A673 (cell line): ENCODE results near the gene TMED10. TPM values are rescaled to one million over a fixed set of nuclear protein-coding genes. Genes with fewer than 3 reads are reported as not detected.

Experiments used
- BruUV-seq: library from RNA; stranded (reverse); fragments of 400-500 nt; replicated peaks from 2 replicates; lab custom pipeline; 2021; lab: Mats Ljungman, UMichigan
- CTCF ChIA-PET: fragments of 300-600 bp; sonication (Branson Sonifier 250); formaldehyde crosslinking; loops from one replicate; lab custom pipeline; 2022; ENCODE audit warnings: antibody characterized with exemption; lab: Charles Lee
- POLR2A ChIA-PET: fragments of 300-600 bp; sonication (Branson Sonifier 250); formaldehyde crosslinking; loops from one replicate; lab custom pipeline; 2022; ENCODE audit warnings: antibody characterized with exemption; ENCODE audit not compliant: low non-redundant PET; lab: Charles Lee
- DNase-seq: peaks from one replicate; pipeline ENCODE4 v3.0.0-alpha.2; 2015; ENCODE audit warnings: low spot score
- H3K27ac ChIP-seq: fragments of 200-600 bp; sonication (generic); 2 replicates; pipeline ENCODE4 v1.5.1; 2016; ENCODE audit warnings: mixed run types, low read depth, mild to moderate bottlenecking, mixed read lengths, antibody characterized with exemption, low read length; ENCODE audit not compliant: poor library complexity, severe bottlenecking
- H3K27me3 ChIP-seq: fragments of 200-600 bp; sonication (generic); replicated peaks from 2 replicates; pipeline ENCODE4 v1.6.1; 2017; ENCODE audit warnings: mixed run types, low read depth, mild to moderate bottlenecking, mixed read lengths, antibody characterized with exemption, low read length; ENCODE audit not compliant: insufficient read depth, poor library complexity
- H3K36me3 ChIP-seq: fragments of 200-600 bp; sonication (generic); 2 replicates; pipeline ENCODE4 v1.6.1; 2016; ENCODE audit warnings: mixed run types, mild to moderate bottlenecking, mixed read lengths, antibody characterized with exemption, low read length; ENCODE audit not compliant: insufficient read depth, poor library complexity, severe bottlenecking
- H3K4me1 ChIP-seq: fragments of 200-600 bp; sonication (generic); 2 replicates; pipeline ENCODE4 v1.6.1; 2017; ENCODE audit warnings: mixed run types, mild to moderate bottlenecking, mixed read lengths, antibody characterized with exemption, low read length; ENCODE audit not compliant: insufficient read depth, poor library complexity, severe bottlenecking
- H3K4me3 ChIP-seq: fragments of 200-600 bp; sonication (generic); 2 replicates; pipeline ENCODE4 v1.5.1; 2016; ENCODE audit warnings: low read depth, mixed run types, mild to moderate bottlenecking, mixed read lengths, low read length; ENCODE audit not compliant: poor library complexity, severe bottlenecking
- H3K9me3 ChIP-seq: fragments of 200-600 bp; sonication (generic); 2 replicates; pipeline ENCODE4 v1.6.1; 2016; ENCODE audit warnings: mixed run types, low read depth, mild to moderate bottlenecking, mixed read lengths, antibody characterized with exemption, low read length; ENCODE audit not compliant: poor library complexity, severe bottlenecking
- CTCF ChIP-seq: fragments of 300-800, 200-600 bp; sonication (generic); conservative IDR thresholded peaks from 2 replicates; pipeline ENCODE4 v1.5.1; 2017; ENCODE audit warnings: low read depth, mild to moderate bottlenecking, antibody characterized with exemption, low read length, moderate library complexity, mixed read lengths
- EZH2 ChIP-seq: fragments of 200-600 bp; sonication (generic); IDR thresholded peaks from 2 replicates; pipeline ENCODE4 v1.6.1; 2017; ENCODE audit warnings: borderline replicate concordance, low read depth, mild to moderate bottlenecking, mixed read lengths, antibody characterized with exemption, low read length; ENCODE audit not compliant: poor library complexity, severe bottlenecking
- intact Hi-C: fragments of 100-400 bp; cut with micrococcal nuclease; formaldehyde crosslinking; loops from one replicate; pipeline ENCODE4 v1.10.0; 2022; ENCODE audit not compliant: unreplicated experiment
- total RNA-seq: library from RNA; stranded (reverse); gene quantifications from 2 replicates; pipeline ENCODE4 v1.2.3, GENCODE V29; 2021

The TMED10 gene
- total RNA-seq, 1 experiment from 2014 or later, result 275 TPM

- Histone ChIP-seq H3K36me3 (peaks cover 56% of the 10 kb centered on the region), H3K4me3 (no peak overlapping the region), H3K27me3 (no peaks in the 10 kb centered on the region), H3K27ac (no peak overlapping the region), H3K9me3 (no peaks in the 10 kb centered on the region), H3K4me1 (no peaks in the 10 kb centered on the region)
- DNase-seq, result no peak
- ChIA-PET CTCF (no interaction called here), POLR2A (interaction anchor here (0.6 kb wide), 1 partner anchor 790 kb away, joined by 9 read pairs; no protein-coding TSS in a partner anchor)
- intact Hi-C loops, result loop anchor here (10.0 kb wide), 1 partner anchor 493 kb away; no protein-coding TSS in a partner anchor
- BruUV-seq, result no TSS peak
- TF ChIP-seq EZH2 (no peak), CTCF (no peak)
Measured at GRCh38 chr14:75098212-75098611, 78.2 kb downstream of the TMED10 start.

GRCh38 chr14:75096959-75097358 is 79.5 kb downstream of the TMED10 start:
- BruUV-seq, result no TSS peak

GRCh38 chr14:75095690-75096089 is 80.7 kb downstream of the TMED10 start:
- no peak for DNase-seq
- BruUV-seq, result no TSS peak
- Histone ChIP-seq H3K27ac (no peak overlapping the region), H3K9me3 (no peaks in the 10 kb centered on the region), H3K4me3 (no peak overlapping the region), H3K27me3 (no peaks in the 10 kb centered on the region), H3K36me3 (peaks cover 48% of the 10 kb centered on the region), H3K4me1 (no peaks in the 10 kb centered on the region)
- intact Hi-C loops, result loop anchor here (10.0 kb wide), 1 partner anchor 491 kb away; no protein-coding TSS in a partner anchor
- ChIA-PET CTCF (no interaction called here), POLR2A (interaction anchor here (0.7 kb wide), 1 partner anchor 66 kb away, joined by 21 read pairs; no protein-coding TSS in a partner anchor)
- no peak for TF ChIP-seq EZH2
- no peak for TF ChIP-seq CTCF

More at GRCh38 chr14:75096959-75097358, 79.5 kb downstream of the TMED10 start:
- intact Hi-C loops, result loop anchor here (10.0 kb wide), 1 partner anchor 492 kb away; no protein-coding TSS in a partner anchor
- H3K4me1 ChIP-seq, result no peaks in the 10 kb centered on the region
- TF ChIP-seq EZH2, result no peak
- TF ChIP-seq CTCF, result no peak
- H3K27ac ChIP-seq, result no peak overlapping the region
- POLR2A ChIA-PET, result no interaction called here
- H3K9me3 ChIP-seq, result no peaks in the 10 kb centered on the region
- CTCF ChIA-PET, result no interaction called here
- H3K27me3 ChIP-seq, result no peaks in the 10 kb centered on the region
- peaks cover 56% of the 10 kb centered on the region for H3K36me3 ChIP-seq
- H3K4me3 ChIP-seq, result no peak overlapping the region
- DNase-seq, result no peak
